Body of pancreas (tissue), 4 donors: ENCODE data around the gene ZNF681.

ENCODE experiments used
- POLR2A ChIP-seq, 3 donors: fragments of 450-650 bp; IDR thresholded peaks; one replicate each; pipeline ENCODE4 v1.6.1; 2016; ENCODE audit warnings: antibody characterized with exemption in 3 of 3, mild to moderate bottlenecking in 2 of 3
- TF ChIP-seq, protein P1 (sequence below), 7 experiments: fragments of 450-650 bp in 4 of 7; fragments of 200-600 bp in 3 of 7; sonication (generic) in 3 of 7; IDR thresholded peaks; one replicate each; pipeline ENCODE4 v1.5.1; 2016 to 2019; ENCODE audit warnings: antibody characterized with exemption in 7 of 7

DNA sequence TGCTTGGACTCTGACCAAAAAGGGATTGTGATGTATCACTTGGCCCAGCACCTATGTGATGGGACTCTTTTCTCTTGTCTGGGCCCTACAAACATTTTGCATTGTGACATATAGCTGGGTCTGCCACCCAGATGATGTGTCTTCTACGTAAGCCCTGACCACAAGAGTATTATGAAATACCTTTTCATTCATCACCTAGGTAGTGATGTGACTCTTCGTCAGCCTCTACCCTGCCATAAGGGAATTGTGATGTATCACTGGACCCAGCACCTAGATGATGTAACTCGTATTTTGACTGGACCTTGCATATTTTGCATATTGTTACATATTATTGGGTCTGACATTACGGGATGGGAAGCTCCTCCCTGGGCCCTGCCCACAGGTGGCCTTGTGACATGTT, 29.7 kb upstream of the ZNF681 start:
- TF ChIP-seq POLR2A (IDR thresholded peaks at IDR 0.05), result no peak
- TF ChIP-seq, protein P1, sequence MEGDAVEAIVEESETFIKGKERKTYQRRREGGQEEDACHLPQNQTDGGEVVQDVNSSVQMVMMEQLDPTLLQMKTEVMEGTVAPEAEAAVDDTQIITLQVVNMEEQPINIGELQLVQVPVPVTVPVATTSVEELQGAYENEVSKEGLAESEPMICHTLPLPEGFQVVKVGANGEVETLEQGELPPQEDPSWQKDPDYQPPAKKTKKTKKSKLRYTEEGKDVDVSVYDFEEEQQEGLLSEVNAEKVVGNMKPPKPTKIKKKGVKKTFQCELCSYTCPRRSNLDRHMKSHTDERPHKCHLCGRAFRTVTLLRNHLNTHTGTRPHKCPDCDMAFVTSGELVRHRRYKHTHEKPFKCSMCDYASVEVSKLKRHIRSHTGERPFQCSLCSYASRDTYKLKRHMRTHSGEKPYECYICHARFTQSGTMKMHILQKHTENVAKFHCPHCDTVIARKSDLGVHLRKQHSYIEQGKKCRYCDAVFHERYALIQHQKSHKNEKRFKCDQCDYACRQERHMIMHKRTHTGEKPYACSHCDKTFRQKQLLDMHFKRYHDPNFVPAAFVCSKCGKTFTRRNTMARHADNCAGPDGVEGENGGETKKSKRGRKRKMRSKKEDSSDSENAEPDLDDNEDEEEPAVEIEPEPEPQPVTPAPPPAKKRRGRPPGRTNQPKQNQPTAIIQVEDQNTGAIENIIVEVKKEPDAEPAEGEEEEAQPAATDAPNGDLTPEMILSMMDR (IDR thresholded peaks at IDR 0.05), result no peak
